Endothelial cell (in vitro differentiated cells): Measurements from ENCODE around the gene NUBPL. TPM values are rescaled to one million over a fixed set of nuclear protein-coding genes. Genes with fewer than 3 reads are reported as not detected.

Source experiments
- DNase-seq: peaks from one replicate; pipeline ENCODE4 v3.0.0; 2021; ENCODE audit warnings: low spot score
- H3K27ac Mint-ChIP-seq: one replicate; pipeline ENCODE4 v1.8.0; 2021; ENCODE audit warnings: mixed read lengths, inconsistent platforms; ENCODE audit not compliant: unreplicated experiment
- H3K27me3 Mint-ChIP-seq: one replicate; pipeline ENCODE4 v1.8.0; 2021; ENCODE audit warnings: mild to moderate bottlenecking, moderate library complexity, mixed read lengths, inconsistent platforms; ENCODE audit not compliant: unreplicated experiment
- H3K36me3 Mint-ChIP-seq: one replicate; pipeline ENCODE4 v1.8.0; 2021; ENCODE audit warnings: mild to moderate bottlenecking, low read depth, mixed read lengths, inconsistent platforms; ENCODE audit not compliant: unreplicated experiment
- H3K4me1 Mint-ChIP-seq: one replicate; pipeline ENCODE4 v1.8.0; 2021; ENCODE audit warnings: mild to moderate bottlenecking, mixed read lengths, inconsistent platforms; ENCODE audit not compliant: unreplicated experiment
- H3K4me3 Mint-ChIP-seq: one replicate; pipeline ENCODE4 v1.8.0; 2021; ENCODE audit warnings: mild to moderate bottlenecking, mixed read lengths, inconsistent platforms; ENCODE audit not compliant: unreplicated experiment
- H3K9me3 Mint-ChIP-seq: one replicate; pipeline ENCODE4 v1.8.0; 2021; ENCODE audit warnings: mixed read lengths, inconsistent platforms; ENCODE audit not compliant: unreplicated experiment
- total RNA-seq: library from RNA; stranded (reverse); fragmentation: NEBNext Ultra II Directional; extraction: Animal tissue kit (Norgen Biotek cat#: 25700); gene quantifications from one replicate; pipeline ENCODE4 v1.2.1, GENCODE V29; 2021; ENCODE audit not compliant: unreplicated experiment
- TF ChIP-seq, protein P1 (sequence below): fragments of 200-600 bp; sonication (generic); IDR thresholded peaks from one replicate; pipeline ENCODE4 v1.5.0; 2021; ENCODE audit warnings: antibody characterized with exemption; ENCODE audit not compliant: unreplicated experiment

NUBPL gene
- total RNA-seq, 1 donor from 2014 or later: 11.3 TPM

DNA sequence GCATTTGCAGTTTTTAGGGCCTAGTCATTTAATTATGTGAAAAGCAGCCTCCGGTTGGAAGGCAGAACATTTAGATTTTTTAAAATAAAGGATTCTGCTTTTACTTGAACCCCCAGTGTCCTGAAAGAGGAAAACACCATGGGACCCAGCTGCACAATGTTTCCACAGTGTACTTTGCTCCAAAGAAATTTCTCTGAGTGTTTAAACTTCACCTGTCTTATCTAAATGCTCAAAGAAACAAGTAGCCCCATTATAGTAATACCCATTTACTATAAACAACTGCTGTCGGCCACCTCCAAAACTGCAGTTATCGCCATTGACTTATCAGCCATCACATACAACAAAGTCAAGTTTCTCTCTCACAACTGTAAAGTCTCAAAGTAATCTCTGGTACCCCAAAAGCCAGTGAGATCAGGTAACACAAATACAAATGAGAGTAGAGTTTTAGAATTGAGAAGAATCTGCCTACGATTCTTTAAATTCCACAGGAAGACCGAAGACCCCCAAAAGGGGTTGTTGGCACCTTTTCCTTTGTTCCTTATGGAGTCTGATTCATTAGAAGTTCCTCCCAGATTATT is 205.2 kb downstream of the NUBPL start:
- TF ChIP-seq, protein P1, sequence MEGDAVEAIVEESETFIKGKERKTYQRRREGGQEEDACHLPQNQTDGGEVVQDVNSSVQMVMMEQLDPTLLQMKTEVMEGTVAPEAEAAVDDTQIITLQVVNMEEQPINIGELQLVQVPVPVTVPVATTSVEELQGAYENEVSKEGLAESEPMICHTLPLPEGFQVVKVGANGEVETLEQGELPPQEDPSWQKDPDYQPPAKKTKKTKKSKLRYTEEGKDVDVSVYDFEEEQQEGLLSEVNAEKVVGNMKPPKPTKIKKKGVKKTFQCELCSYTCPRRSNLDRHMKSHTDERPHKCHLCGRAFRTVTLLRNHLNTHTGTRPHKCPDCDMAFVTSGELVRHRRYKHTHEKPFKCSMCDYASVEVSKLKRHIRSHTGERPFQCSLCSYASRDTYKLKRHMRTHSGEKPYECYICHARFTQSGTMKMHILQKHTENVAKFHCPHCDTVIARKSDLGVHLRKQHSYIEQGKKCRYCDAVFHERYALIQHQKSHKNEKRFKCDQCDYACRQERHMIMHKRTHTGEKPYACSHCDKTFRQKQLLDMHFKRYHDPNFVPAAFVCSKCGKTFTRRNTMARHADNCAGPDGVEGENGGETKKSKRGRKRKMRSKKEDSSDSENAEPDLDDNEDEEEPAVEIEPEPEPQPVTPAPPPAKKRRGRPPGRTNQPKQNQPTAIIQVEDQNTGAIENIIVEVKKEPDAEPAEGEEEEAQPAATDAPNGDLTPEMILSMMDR: no peak
- Mint-ChIP-seq H3K27me3 (peaks cover 2% of the 10 kb centered on the region), H3K27ac (no peak overlapping the region), H3K4me1 (peaks cover 2% of the 10 kb centered on the region), H3K4me3 (no peak overlapping the region), H3K36me3 (no peaks in the 10 kb centered on the region), H3K9me3 (no peaks in the 10 kb centered on the region)
- DNase-seq: no peak

DNA sequence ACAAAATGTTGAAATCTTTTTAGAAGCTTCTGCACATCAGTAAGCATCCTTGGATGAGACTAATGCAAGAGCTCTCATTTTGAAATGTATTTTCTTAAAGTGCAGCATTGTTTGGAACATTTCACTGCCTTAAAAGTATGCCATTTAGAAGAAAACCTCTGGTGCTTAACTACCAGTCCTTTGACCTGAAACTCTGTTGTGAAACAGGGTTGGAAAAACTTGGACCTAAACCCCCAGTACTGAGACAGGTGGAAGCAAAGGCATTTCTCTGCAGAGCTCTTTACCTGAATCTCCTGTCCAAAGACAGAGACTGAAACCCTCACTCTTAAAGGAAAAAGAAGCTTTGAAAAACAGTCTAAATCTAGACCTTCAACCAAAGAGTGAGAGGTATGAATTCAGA is 207.2 kb downstream of the NUBPL start:
- no peak for DNase-seq
- Mint-ChIP-seq H3K9me3 (no peaks in the 10 kb centered on the region), H3K4me1 (peaks cover 2% of the 10 kb centered on the region), H3K4me3 (no peak overlapping the region), H3K27me3 (peaks cover 2% of the 10 kb centered on the region), H3K27ac (no peak overlapping the region), H3K36me3 (no peaks in the 10 kb centered on the region)
- TF ChIP-seq, protein P1: no peak

DNA sequence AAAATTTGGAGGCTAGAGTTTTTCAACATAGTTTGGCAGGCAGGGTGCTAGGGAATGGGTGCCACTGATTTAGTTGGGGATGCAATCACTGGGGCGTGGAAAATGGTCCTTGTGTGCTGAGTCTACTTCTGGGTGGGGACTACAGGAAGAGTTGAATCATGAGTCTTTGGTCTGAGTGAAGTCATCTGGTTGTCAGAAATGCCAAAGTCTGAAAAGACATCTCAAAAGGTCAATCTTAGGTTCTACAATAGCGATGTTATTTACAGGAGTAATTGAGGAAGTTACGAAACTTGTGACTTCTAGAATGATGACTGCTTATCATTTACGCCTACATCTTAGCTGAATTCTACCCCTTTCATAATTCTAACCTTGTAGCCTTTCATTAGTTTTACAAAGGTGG is 209.1 kb downstream of the NUBPL start:
- H3K4me1 Mint-ChIP-seq: peaks cover 2% of the 10 kb centered on the region
- H3K9me3 Mint-ChIP-seq: no peaks in the 10 kb centered on the region
- DNase-seq: no peak
- H3K4me3 Mint-ChIP-seq: no peak overlapping the region
- H3K27ac Mint-ChIP-seq: peak overlapping the region; percentile 15
- H3K27me3 Mint-ChIP-seq: peaks cover 2% of the 10 kb centered on the region
- H3K36me3 Mint-ChIP-seq: no peaks in the 10 kb centered on the region
- TF ChIP-seq, protein P1: no peak

DNA sequence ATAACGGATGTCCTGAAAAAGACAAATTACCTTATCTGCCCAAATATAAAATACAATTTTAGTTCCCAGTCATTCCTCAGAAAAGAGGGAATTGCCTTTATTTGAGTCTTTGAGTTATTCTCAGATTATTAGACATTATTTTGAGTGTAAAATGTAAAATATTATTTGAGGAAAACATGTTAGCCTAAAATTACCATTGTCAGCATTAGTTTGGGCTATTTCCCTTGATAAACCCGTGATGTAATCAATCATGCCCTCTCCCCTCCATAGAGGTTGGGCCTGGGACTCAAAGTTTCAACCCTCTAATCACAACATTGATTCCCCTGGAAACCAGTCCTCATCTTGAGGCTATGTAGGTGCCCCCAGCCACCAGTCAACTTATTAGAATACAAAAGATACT is 213.4 kb downstream of the NUBPL start:
- H3K27ac Mint-ChIP-seq: no peak overlapping the region
- TF ChIP-seq, protein P1: no peak

DNA sequence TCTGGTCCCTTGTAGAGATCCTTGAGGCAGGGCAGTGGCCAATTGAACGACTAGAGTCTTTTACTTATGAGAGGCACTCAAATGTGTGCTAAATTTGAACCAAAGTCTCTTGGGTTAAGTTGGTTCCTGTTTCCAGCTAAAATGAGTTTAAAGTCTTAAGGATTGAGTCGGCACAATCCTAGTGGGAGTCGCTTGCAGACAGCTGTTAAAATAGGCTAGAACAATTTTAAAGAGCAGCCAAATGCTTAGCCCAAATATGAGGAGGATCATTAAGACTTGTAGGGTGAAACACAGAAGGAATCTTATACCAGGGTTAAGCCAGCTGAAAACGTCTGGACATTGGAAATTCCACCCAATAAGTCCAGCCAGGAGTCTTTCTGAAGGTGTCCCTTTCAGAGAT is 216.1 kb downstream of the NUBPL start:
- TF ChIP-seq, protein P1: no peak
- H3K9me3 Mint-ChIP-seq: peaks cover 10% of the 10 kb centered on the region

More for the DNA sequence above, 213.4 kb downstream of the NUBPL start:
- Mint-ChIP-seq H3K9me3 (no peaks in the 10 kb centered on the region), H3K27me3 (peaks cover 4% of the 10 kb centered on the region), H3K4me1 (peaks cover 2% of the 10 kb centered on the region), H3K4me3 (no peak overlapping the region), H3K36me3 (peaks cover 7% of the 10 kb centered on the region)
- DNase-seq: no peak

More for the DNA sequence above, 216.1 kb downstream of the NUBPL start:
- Mint-ChIP-seq H3K4me1 (no peaks in the 10 kb centered on the region), H3K27ac (no peak overlapping the region), H3K4me3 (no peak overlapping the region), H3K27me3 (peaks cover 2% of the 10 kb centered on the region), H3K36me3 (peaks cover 7% of the 10 kb centered on the region)
- DNase-seq: no peak
